LoVo (cell line): ENCODE measurements around the gene DLG2.
"Not testable (repeated sequence)": the region's sequence is repeated elsewhere in the genome, so short reads cannot be mapped to it uniquely, and the experiment has no call there.

Experiments
- DNase-seq: peaks from one replicate; pipeline ENCODE4 v3.0.0-alpha.2; 2016; ENCODE audit warnings: low spot score

Gene DLG2

GRCh38 chr11:85316967-85317366 is 310.2 kb downstream of the DLG2 start:
- no peak for DNase-seq

GRCh38 chr11:85313741-85314140 is 313.4 kb downstream of the DLG2 start:
- no peak for DNase-seq

- no peak for DNase-seq
Measured at GRCh38 chr11:85310479-85310878, 316.7 kb downstream of the DLG2 start.

GRCh38 chr11:85307366-85307765 is 319.8 kb downstream of the DLG2 start:
- no peak for DNase-seq

GRCh38 chr11:85301895-85302678 is 325.1 kb downstream of the DLG2 start:
- no peak for DNase-seq

- peak; percentile 5 for DNase-seq
Measured at GRCh38 chr11:85299258-85299942, 327.7 kb downstream of the DLG2 start.

GRCh38 chr11:85295694-85296271 is 331.4 kb downstream of the DLG2 start:
- DNase-seq = no peak

- DNase-seq = no peak
Measured at GRCh38 chr11:85281550-85281949, 345.6 kb downstream of the DLG2 start.

- DNase-seq = no peak
Measured at GRCh38 chr11:85279267-85279666, 347.9 kb downstream of the DLG2 start.

GRCh38 chr11:85277693-85278092 is 349.5 kb downstream of the DLG2 start:
- no peak for DNase-seq

- DNase-seq = no peak
Measured at GRCh38 chr11:85276332-85276731, 350.8 kb downstream of the DLG2 start.

GRCh38 chr11:85270315-85270714 is 356.8 kb downstream of the DLG2 start:
- not testable (repeated sequence) for DNase-seq

- DNase-seq = no peak
Measured at GRCh38 chr11:85269109-85269508, 358.0 kb downstream of the DLG2 start.

- DNase-seq = no peak
Measured at GRCh38 chr11:85266646-85267045, 360.5 kb downstream of the DLG2 start.

GRCh38 chr11:85263328-85263727 is 363.8 kb downstream of the DLG2 start:
- no peak for DNase-seq

- DNase-seq = no peak
Measured at GRCh38 chr11:85257837-85258236, 369.3 kb downstream of the DLG2 start.

GRCh38 chr11:85256433-85256832 is 370.7 kb downstream of the DLG2 start:
- DNase-seq = no peak

- DNase-seq = no peak
Measured at GRCh38 chr11:85249482-85249881, 377.7 kb downstream of the DLG2 start.

- no peak for DNase-seq
Measured at GRCh38 chr11:85247797-85248196, 379.3 kb downstream of the DLG2 start.

GRCh38 chr11:85238906-85239305 is 388.2 kb downstream of the DLG2 start:
- no peak for DNase-seq

GRCh38 chr11:85238038-85238437 is 389.1 kb downstream of the DLG2 start:
- not testable (repeated sequence) for DNase-seq

GRCh38 chr11:85236211-85236610 is 390.9 kb downstream of the DLG2 start:
- DNase-seq = no peak

- no peak for DNase-seq
Measured at GRCh38 chr11:85232559-85232958, 394.6 kb downstream of the DLG2 start.
